H1 (cell line): ENCODE measurements around the gene MED28. TPM values are rescaled to one million over a fixed set of nuclear protein-coding genes. Genes with fewer than 3 reads are reported as not detected.

Source experiments
- CTCF ChIA-PET: fragments of 300-600 bp; sonication (Branson Sonifier 250); formaldehyde crosslinking; loops from one replicate; lab custom pipeline; 2021; ENCODE audit not compliant: partially characterized antibody; lab: Charles Lee
- POLR2A ChIA-PET: fragments of 300-600 bp; sonication (Branson Sonifier 250); formaldehyde crosslinking; loops from one replicate; lab custom pipeline; 2021; ENCODE audit warnings: inconsistent platforms; ENCODE audit not compliant: partially characterized antibody; lab: Charles Lee
- DNase-seq, 2 experiments: peaks; one replicate each; pipeline versions ENCODE4 v3.0.0 to v3.0.0-alpha.2; 2010 to 2022; ENCODE audit warnings: low spot score in 2 of 2, low read depth in 1 of 2, mixed read lengths in 1 of 2
- FAIRE-seq: peaks from 2 replicates; lab custom pipeline; 2011; peaks lifted over from hg19 to GRCh38; lab: Jason Lieb, UNC
- H2AFZ ChIP-seq: 2 replicates; pipeline ENCODE4 v1.8.1; 2012; ENCODE audit warnings: low read length, inconsistent platforms
- H2AK5ac ChIP-seq: 2 replicates; pipeline ENCODE4 v1.6.1; 2013; ENCODE audit warnings: low read depth, low read length
- H2BK120ac ChIP-seq: replicated peaks from 2 replicates; pipeline ENCODE3; 2013; ENCODE audit warnings: low read depth, low read length, inconsistent platforms
- H2BK12ac ChIP-seq: 2 replicates; pipeline ENCODE4 v1.6.1; 2013; ENCODE audit warnings: low read depth, low read length
- H2BK15ac ChIP-seq: 2 replicates; pipeline ENCODE4 v1.6.1; 2013; ENCODE audit warnings: low read length
- H2BK20ac ChIP-seq: 2 replicates; pipeline ENCODE4 v1.6.1; 2013; ENCODE audit warnings: low read length
- H2BK5ac ChIP-seq: 2 replicates; pipeline ENCODE4 v1.6.1; 2013; ENCODE audit warnings: low read depth, low read length
- H3K14ac ChIP-seq: 2 replicates; pipeline ENCODE4 v1.6.1; 2013; ENCODE audit warnings: inconsistent platforms; ENCODE audit not compliant: insufficient read length
- H3K18ac ChIP-seq: 2 replicates; pipeline ENCODE4 v1.6.1; 2013; ENCODE audit warnings: low read length; ENCODE audit errors: extremely low read depth
- H3K23ac ChIP-seq: 2 replicates; pipeline ENCODE4 v1.6.1; 2013; ENCODE audit warnings: inconsistent platforms; ENCODE audit not compliant: insufficient read length
- H3K23me2 ChIP-seq: 2 replicates; pipeline ENCODE4 v1.6.1; 2013; ENCODE audit warnings: low read depth, low read length
- H3K27ac ChIP-seq: 2 replicates; pipeline ENCODE4 v1.6.1; 2011; ENCODE audit warnings: low read depth, low read length, inconsistent platforms
- H3K27me3 ChIP-seq, 4 experiments: replicated peaks in 1 of 4; 1 replicate in 1 of 4; 2 replicates in 3 of 4; pipeline versions ENCODE4 v1.6.1 to v1.8.1; 2011 to 2013; ENCODE audit warnings: low read length in 3 of 4, mild to moderate bottlenecking in 3 of 4, inconsistent platforms in 2 of 4, mixed read lengths in 2 of 4, moderate library complexity in 1 of 4; ENCODE audit not compliant: control insufficient read depth in 3 of 4, insufficient read depth in 3 of 4; ENCODE audit errors: extremely low read depth in 1 of 4
- H3K36me3 ChIP-seq, 4 experiments: 2 replicates each; pipeline versions ENCODE4 v1.6.1 to v1.8.1; 2011 to 2013; ENCODE audit warnings: mild to moderate bottlenecking in 4 of 4, low read length in 3 of 4, moderate library complexity in 2 of 4, control low read depth in 1 of 4, inconsistent platforms in 1 of 4; ENCODE audit not compliant: insufficient read depth in 4 of 4, control insufficient read depth in 2 of 4
- H3K4ac ChIP-seq: replicated peaks from 2 replicates; pipeline ENCODE3; 2013; ENCODE audit warnings: low read length, low read depth, mixed read lengths, inconsistent platforms; ENCODE audit not compliant: insufficient read length
- H3K4me1 ChIP-seq, 4 experiments: replicated peaks in 1 of 4; 1 replicate in 1 of 4; 2 replicates in 3 of 4; pipeline versions ENCODE4 v1.6.1 to v1.8.1; 2011 to 2013; ENCODE audit warnings: low read length in 3 of 4, inconsistent platforms in 2 of 4, mixed read lengths in 1 of 4; ENCODE audit not compliant: insufficient read depth in 4 of 4, control insufficient read depth in 3 of 4
- H3K4me2 ChIP-seq, 2 experiments: 2 replicates each; pipeline versions ENCODE4 v1.6.1 to v1.8.1; 2011 to 2013; ENCODE audit warnings: low read depth in 2 of 2, low read length in 2 of 2, control low read depth in 1 of 2, inconsistent platforms in 1 of 2, mild to moderate bottlenecking in 1 of 2; ENCODE audit not compliant: insufficient read depth in 1 of 2
- H3K4me3 ChIP-seq, 4 experiments: fragments of 200-600, 300-600 bp in 1 of 4; sonication (generic), shearing (Covaris generic), sonication (Bioruptor Twin) in 1 of 4; 2 replicates each; pipeline versions ENCODE4 v1.5.1 to v1.8.1; 2011 to 2016; ENCODE audit warnings: low read length in 4 of 4, low read depth in 3 of 4, control low read depth in 2 of 4, inconsistent platforms in 2 of 4, mild to moderate bottlenecking in 2 of 4, mixed read lengths in 1 of 4, moderate library complexity in 1 of 4; ENCODE audit not compliant: insufficient read depth in 2 of 4; ENCODE audit errors: extremely low read depth in 1 of 4
- H3K56ac ChIP-seq: replicated peaks from 2 replicates; pipeline ENCODE3; 2013; ENCODE audit warnings: low read depth, mild to moderate bottlenecking, mixed read lengths, low read length, inconsistent platforms; ENCODE audit not compliant: insufficient read length
- H3K79me1 ChIP-seq: 2 replicates; pipeline ENCODE4 v1.6.1; 2013; ENCODE audit warnings: low read depth, low read length, control low read depth
- H3K79me2 ChIP-seq, 2 experiments: 2 replicates each; pipeline versions ENCODE4 v1.6.1 to v1.8.1; 2012 to 2013; ENCODE audit warnings: low read length in 2 of 2, mild to moderate bottlenecking in 2 of 2, inconsistent platforms in 1 of 2; ENCODE audit not compliant: insufficient read depth in 2 of 2, control insufficient read depth in 1 of 2
- H3K9ac ChIP-seq, 4 experiments: replicated peaks in 1 of 4; 1 replicate in 1 of 4; 2 replicates in 3 of 4; pipeline versions ENCODE4 v1.6.1 to v1.8.1; 2011 to 2013; ENCODE audit warnings: low read depth in 3 of 4, low read length in 3 of 4, control low read depth in 2 of 4, mild to moderate bottlenecking in 2 of 4, moderate library complexity in 2 of 4, inconsistent platforms in 1 of 4; ENCODE audit errors: extremely low read depth in 1 of 4
- H3K9me3 ChIP-seq, 2 experiments: 2 replicates each; pipeline versions ENCODE4 v1.6.1 to v1.8.1; 2012 to 2013; ENCODE audit warnings: mild to moderate bottlenecking in 2 of 2, moderate library complexity in 2 of 2, control low read depth in 1 of 2, inconsistent platforms in 1 of 2, low read depth in 1 of 2, low read length in 1 of 2, mixed read lengths in 1 of 2; ENCODE audit not compliant: insufficient read depth in 2 of 2
- H4K20me1 ChIP-seq, 2 experiments: replicated peaks in 1 of 2; 2 replicates each; pipeline versions ENCODE3 to v1.8.1; 2011 to 2013; ENCODE audit warnings: inconsistent platforms in 2 of 2, low read length in 2 of 2, mild to moderate bottlenecking in 1 of 2; ENCODE audit not compliant: insufficient read depth in 2 of 2, control insufficient read depth in 1 of 2
- H4K5ac ChIP-seq: 2 replicates; pipeline ENCODE4 v1.6.1; 2013; ENCODE audit warnings: low read length, low read depth, mixed read lengths, inconsistent platforms; ENCODE audit not compliant: insufficient read length
- H4K8ac ChIP-seq: 2 replicates; pipeline ENCODE4 v1.8.0; 2013; ENCODE audit warnings: mild to moderate bottlenecking, moderate library complexity, low read length, inconsistent platforms; ENCODE audit not compliant: insufficient read depth; ENCODE audit errors: extremely low read depth
- H4K91ac ChIP-seq: replicated peaks from 2 replicates; pipeline ENCODE3; 2013; ENCODE audit warnings: low read length, mixed read lengths, inconsistent platforms; ENCODE audit not compliant: insufficient read length
- BACH1 ChIP-seq: IDR thresholded peaks from 2 replicates; pipeline ENCODE4 v1.6.1; 2012; ENCODE audit warnings: low read length, improper control_type of control experiment
- BRCA1 ChIP-seq: IDR thresholded peaks from 2 replicates; pipeline ENCODE4 v1.6.1; 2012; ENCODE audit warnings: low read depth, low read length, improper control_type of control experiment
- EZH2 ChIP-seq: fragments of 200-600 bp; sonication (generic); IDR thresholded peaks from 2 replicates; pipeline ENCODE4 v1.7.1; 2012; ENCODE audit warnings: low read depth, mild to moderate bottlenecking, moderate library complexity, low read length, inconsistent platforms; ENCODE audit not compliant: severe bottlenecking
- HDAC2 ChIP-seq, 2 experiments: fragments of 300-600 bp in 1 of 2; sonication (generic) in 1 of 2; IDR thresholded peaks; 2 replicates each; pipeline ENCODE4 v1.6.1; 2011 to 2012; ENCODE audit warnings: low read depth in 2 of 2, low read length in 2 of 2, mild to moderate bottlenecking in 2 of 2, moderate library complexity in 2 of 2, borderline replicate concordance in 1 of 2, inconsistent platforms in 1 of 2
- JUND ChIP-seq: IDR thresholded peaks from 2 replicates; pipeline ENCODE4 v1.6.1; 2011; ENCODE audit warnings: mild to moderate bottlenecking, improper control_type of control experiment, low read length
- KDM1A ChIP-seq: fragments of 200-600, 300-600 bp; sonication (generic); IDR thresholded peaks from 2 replicates; pipeline ENCODE4 v1.7.1; 2016; ENCODE audit warnings: mild to moderate bottlenecking, low read length, borderline replicate concordance
- NANOG ChIP-seq: IDR thresholded peaks from 2 replicates; pipeline ENCODE4 v1.6.1; 2011; ENCODE audit warnings: low read length, low read depth, mild to moderate bottlenecking, inconsistent platforms; ENCODE audit not compliant: insufficient read depth, poor library complexity, severe bottlenecking
- RFX5 ChIP-seq: IDR thresholded peaks from 2 replicates; pipeline ENCODE4 v1.6.1; 2011; ENCODE audit warnings: low read depth, low read length, improper control_type of control experiment, borderline replicate concordance
- SAP30 ChIP-seq: fragments of 300-600 bp; sonication (generic); IDR thresholded peaks from 2 replicates; pipeline ENCODE4 v1.7.1; 2012; ENCODE audit warnings: low read length, moderate library complexity, mild to moderate bottlenecking, inconsistent platforms; ENCODE audit not compliant: insufficient read depth, insufficient replicate concordance
- SIN3A ChIP-seq, 2 experiments: IDR thresholded peaks in 1 of 2; conservative IDR thresholded peaks in 1 of 2; 2 replicates each; pipeline ENCODE4 v1.6.1; 2011 to 2012; ENCODE audit warnings: low read length in 2 of 2, improper control_type of control experiment in 1 of 2, low read depth in 1 of 2, mild to moderate bottlenecking in 1 of 2
- SP2 ChIP-seq: IDR thresholded peaks from 2 replicates; pipeline ENCODE4 v1.6.1; 2012; ENCODE audit warnings: mild to moderate bottlenecking, low read length, inconsistent platforms
- TEAD4 ChIP-seq: IDR thresholded peaks from 2 replicates; pipeline ENCODE4 v1.6.1; 2012; ENCODE audit warnings: low read depth, low read length, inconsistent platforms, mixed read lengths
- WGBS, 2 experiments: shearing (Covaris generic) in 1 of 2; methylation state at CpG; one replicate each; pipeline versions ENCODE4 v1.1.6 to v1.1.7; 2013 to 2015; ENCODE audit warnings: low lambda C conversion rate in 2 of 2, mixed read lengths in 2 of 2, inconsistent platforms in 1 of 2, low coverage in 1 of 2, missing lambda C conversion rate in 1 of 2; ENCODE audit not compliant: insufficient replicate concordance in 2 of 2, insufficient coverage in 1 of 2, insufficient read length in 1 of 2; ENCODE audit errors: extremely low coverage in 1 of 2, missing lambda C conversion rate in 1 of 2; 5-methylcytosine and 5-hydroxymethylcytosine counted together
- polyA plus RNA-seq, 7 experiments: library from polyadenylated mRNA; depleted of rRNA in 3 of 7; stranded (reverse) in 5 of 7; unstranded in 2 of 7; fragments of >200 nt in 5 of 7; fragments of 200-250 nt in 2 of 7; gene quantifications; 1 replicate in 5 of 7; 2 replicates in 1 of 7; 4 replicates in 1 of 7; pipeline versions ENCODE4 v1.2.1 to v1.2.3, GENCODE V29; 2011 to 2013; ENCODE audit warnings: missing spikeins in 2 of 7, mixed read lengths in 2 of 7
- total RNA-seq: library from RNA; stranded (reverse); fragmentation: NEBNext Ultra II Directional; extraction: Animal tissue kit (Norgen Biotek cat#: 25700); gene quantifications from 2 replicates; pipeline ENCODE4 v1.2.1, GENCODE V29; 2021

Gene MED28
- total and polyA plus RNA-seq, 2 of the 8 experiments (the other 6 are each of a cell fraction or from before 2014, with no cell fraction given), result 24.0 to 87.1 TPM

DNA sequence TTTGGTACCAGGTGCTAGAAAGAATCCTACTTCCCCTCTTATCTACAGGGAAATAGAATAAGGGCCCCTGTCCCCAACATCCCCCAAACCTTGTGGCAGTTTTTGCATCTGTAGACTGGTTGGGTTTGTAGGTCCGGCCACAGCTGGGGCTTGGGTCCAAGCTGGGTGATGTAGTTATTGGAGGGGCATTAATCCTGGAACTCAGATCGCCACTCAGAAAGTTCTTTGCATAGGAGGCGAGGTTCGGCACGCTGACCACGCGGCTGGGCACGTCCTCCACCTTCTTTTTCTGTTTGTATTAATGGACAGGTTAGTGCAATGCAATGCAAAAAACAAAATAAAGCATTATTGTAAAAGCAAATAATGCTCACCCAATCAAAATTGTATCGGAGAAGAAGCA lies 19.2 kb downstream of the MED28 start:
- Histone ChIP-seq H2AFZ (no peak overlapping the region), H3K36me3 (peaks cover 12 to 61% (median 39%) of the 10 kb centered on the region in 4 experiments; a peak in 7 of 8 replicates), H4K20me1 (peaks cover 4 to 11% of the 10 kb centered on the region in 2 experiments)
- TF ChIP-seq TEAD4 (no peak), SP2 (no peak), BRCA1 (no peak), BACH1 (no peak), NANOG (no peak), SAP30 (no peak), KDM1A (no peak), SIN3A (conservative IDR thresholded peaks at IDR 0.05 in 1 of 2, IDR thresholded peaks at IDR 0.05 in 1 of 2; ENCODE audit: low read depth in 1 of 2, low read length in 2 of 2) (no peak), HDAC2 (IDR thresholded peaks at IDR 0.05; ENCODE audit: borderline replicate concordance in 1 of 2, low read depth in 2 of 2, low read length in 2 of 2) (no peak), EZH2 (no peak), RFX5 (no peak), JUND (no peak)

More for the DNA sequence above, 19.2 kb downstream of the MED28 start:
- Histone ChIP-seq H3K56ac (no peak overlapping the region), H4K91ac (no peak overlapping the region), H2BK120ac (no peak overlapping the region), H2AK5ac (no peak overlapping the region), H3K23ac (no peak overlapping the region), H3K23me2 (no peaks in the 10 kb centered on the region), H3K9me3 (no peaks in the 10 kb centered on the region), H3K79me2 (no peaks in the 10 kb centered on the region; a peak in 1 of 4 replicates), H2BK15ac (no peak overlapping the region), H2BK12ac (no peak overlapping the region), H3K27ac (no peak overlapping the region), H2BK20ac (no peak overlapping the region), H3K4me3 (no peak overlapping the region), H3K4ac (no peak overlapping the region), H3K9ac (no peak overlapping the region), H3K27me3 (no peaks in the 10 kb centered on the region), H4K5ac (no peak overlapping the region), H3K18ac (no peak overlapping the region), H2BK5ac (no peak overlapping the region), H3K4me1 (0 out of 7 replicates have a peak, but pooled peaks cover 0 to 3% (median 0%) of the 10 kb centered on the region in 4 experiments), H4K8ac (no peak overlapping the region), H3K14ac (no peak overlapping the region), H3K4me2 (no peak overlapping the region), H3K79me1 (peaks cover 3% of the 10 kb centered on the region)
- WGBS, 2 experiments, result 96% methylated on average over 9 of the region's 9 CpGs; no CpG with 5 or more reads in 1 of the 2 experiments
- FAIRE-seq, result no peak
- ChIA-PET POLR2A (interaction anchor here (1.2 to 1.5 kb wide), 2 partner anchors 10 to 19 kb away, joined by 3 to 5 read pairs; no protein-coding TSS in a partner anchor), CTCF (interaction anchor here (1.5 to 4.6 kb wide), 3 partner anchors 9 to 85 kb away, joined by 3 to 22 read pairs (median 6); no protein-coding TSS in a partner anchor)
- no peak for DNase-seq
